ENCODE results near the gene RBX1.

The RBX1 gene

DNA sequence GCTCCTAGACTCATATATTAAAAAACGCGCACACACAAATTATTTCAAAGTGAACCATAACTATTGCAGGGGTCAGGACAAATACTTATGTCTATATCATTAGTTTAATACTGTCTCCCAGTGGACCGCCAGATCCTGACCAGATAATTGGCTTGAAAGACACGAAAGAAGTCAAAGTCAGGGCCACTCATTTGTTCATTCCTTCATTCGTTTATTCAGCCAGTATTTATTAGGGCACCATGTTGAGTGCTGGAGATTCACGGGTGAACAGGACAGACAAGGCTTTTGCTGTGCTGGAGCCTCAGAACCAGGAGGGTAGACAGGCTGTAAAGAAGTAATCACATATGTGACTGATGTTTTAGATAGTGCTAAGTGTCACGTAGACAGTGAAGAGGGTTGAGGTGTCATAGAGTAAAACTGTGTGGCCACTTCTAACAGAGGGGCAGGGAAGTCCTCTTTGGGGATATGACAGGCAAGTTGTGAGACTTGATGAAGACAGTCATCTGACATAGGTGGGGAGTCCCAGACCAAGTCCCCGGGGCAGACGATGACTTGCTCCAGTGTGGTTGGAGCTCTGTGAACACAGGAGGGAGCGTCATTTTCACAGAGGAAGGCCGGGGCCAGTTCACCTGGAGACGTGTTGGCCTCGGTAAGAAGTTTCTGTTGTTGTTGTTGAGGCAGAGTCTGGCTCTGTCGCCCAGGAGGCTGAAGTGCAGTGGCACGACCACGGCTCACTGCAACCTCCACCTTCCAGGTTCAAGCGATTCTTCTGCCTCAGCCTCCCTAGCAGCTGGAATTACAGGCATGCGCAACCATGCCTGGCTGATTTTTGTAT, 25.9 kb downstream of the RBX1 start:
- H2BK120ac ChIP-seq (ENCODE audit: low read depth, low read length): no peak overlapping the region
- H3K4ac ChIP-seq (ENCODE audit: low read depth in 1 of 2, low read length in 2 of 2): no peak overlapping the region
- H3K36me3 ChIP-seq (ENCODE audit: control insufficient read depth in 1 of 2, insufficient read depth in 2 of 2, low read depth in 1 of 2, low read length in 2 of 2): peaks cover 9 to 14% of the 10 kb centered on the region in 2 experiments
- no peak for DNase-seq
- H3K27me3 ChIP-seq (ENCODE audit: control insufficient read depth in 1 of 2, insufficient read depth in 1 of 2, low read length in 2 of 2): no peaks in the 10 kb centered on the region
- H3K9me3 ChIP-seq (ENCODE audit: control insufficient read depth, low read length): no peaks in the 10 kb centered on the region
- H3K4me2 ChIP-seq (ENCODE audit: low read length, poor library complexity, severe bottlenecking): no peak overlapping the region
- no peaks in the 10 kb centered on the region for H3K4me1 ChIP-seq (ENCODE audit: control insufficient read depth, insufficient read depth, low read depth, low read length)
- H2BK5ac ChIP-seq (ENCODE audit: low read depth, low read length, poor library complexity, severe bottlenecking): no peak overlapping the region
- H3K14ac ChIP-seq (ENCODE audit: low read length in 2 of 2): no peak overlapping the region
- no peak overlapping the region for H3K4me3 ChIP-seq (ENCODE audit: insufficient read depth in 1 of 2, low read depth in 1 of 2, low read length in 2 of 2)
- H2AK5ac ChIP-seq (ENCODE audit: low read length, severe bottlenecking): no peak overlapping the region
- no peak overlapping the region for H3K27ac ChIP-seq (ENCODE audit: low read length, poor library complexity, severe bottlenecking)
- H4K8ac ChIP-seq (ENCODE audit: low read length): no peak overlapping the region
- H3K18ac ChIP-seq (ENCODE audit: low read depth in 1 of 2, low read length in 2 of 2): no peak overlapping the region
- no peak overlapping the region for H2BK12ac ChIP-seq (ENCODE audit: low read length in 2 of 2)
- no peak overlapping the region for H3K9ac ChIP-seq (ENCODE audit: low read length)
- no peak overlapping the region for H2BK15ac ChIP-seq (ENCODE audit: low read depth, poor library complexity, severe bottlenecking)
- H4K91ac ChIP-seq (ENCODE audit: low read length): no peak overlapping the region
- no peak overlapping the region for H3K23ac ChIP-seq (ENCODE audit: low read length in 2 of 2)
- H3K79me1 ChIP-seq (replicated peaks; ENCODE audit: low read length, poor library complexity, severe bottlenecking): peaks cover 3% of the 10 kb centered on the region
- 95% methylated on average over 18 of the region's 18 CpGs for whole genome bisulfite sequencing
- no peak overlapping the region for H2AFZ ChIP-seq (ENCODE audit: low read depth, low read length)

DNA sequence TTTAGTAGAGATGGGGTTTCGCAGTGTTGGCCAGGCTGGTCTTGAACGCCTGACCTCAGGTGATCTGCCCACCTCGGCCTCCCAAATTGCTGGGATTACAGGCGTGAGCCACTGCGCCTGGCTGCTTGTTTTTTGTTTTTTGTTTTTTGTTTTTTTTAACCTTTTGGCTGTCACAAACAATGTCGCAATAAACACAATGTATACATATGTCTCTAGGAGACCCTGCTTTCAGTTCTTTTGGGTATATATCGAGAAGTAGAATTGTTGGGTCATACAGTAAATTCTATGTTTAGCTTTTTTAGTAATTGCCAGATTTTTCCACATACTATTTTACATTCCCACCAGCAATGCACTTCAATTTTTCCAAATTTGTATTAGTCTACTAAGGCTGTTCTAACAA, 28.0 kb downstream of the RBX1 start:
- Histone ChIP-seq H2AFZ (ENCODE audit: low read depth, low read length) (no peak overlapping the region), H3K4ac (ENCODE audit: low read depth in 1 of 2, low read length in 2 of 2) (no peak overlapping the region), H2BK12ac (ENCODE audit: low read length in 2 of 2) (no peak overlapping the region), H3K4me2 (ENCODE audit: low read length, poor library complexity, severe bottlenecking) (no peak overlapping the region), H3K9me3 (ENCODE audit: control insufficient read depth, low read length) (no peaks in the 10 kb centered on the region), H2BK5ac (ENCODE audit: low read depth, low read length, poor library complexity, severe bottlenecking) (no peak overlapping the region), H2AK5ac (ENCODE audit: low read length, severe bottlenecking) (no peak overlapping the region), H3K4me1 (ENCODE audit: control insufficient read depth, insufficient read depth, low read depth, low read length) (no peaks in the 10 kb centered on the region), H3K9ac (ENCODE audit: low read length) (no peak overlapping the region), H3K27ac (ENCODE audit: low read length, poor library complexity, severe bottlenecking) (no peak overlapping the region), H4K8ac (ENCODE audit: low read length) (no peak overlapping the region), H3K14ac (ENCODE audit: low read length in 2 of 2) (no peak overlapping the region), H2BK120ac (ENCODE audit: low read depth, low read length) (no peak overlapping the region), H2BK15ac (ENCODE audit: low read depth, poor library complexity, severe bottlenecking) (no peak overlapping the region), H3K4me3 (ENCODE audit: insufficient read depth in 1 of 2, low read depth in 1 of 2, low read length in 2 of 2) (no peak overlapping the region), H3K36me3 (ENCODE audit: control insufficient read depth in 1 of 2, insufficient read depth in 2 of 2, low read depth in 1 of 2, low read length in 2 of 2) (no peaks in the 10 kb centered on the region), H3K79me1 (replicated peaks; ENCODE audit: low read length, poor library complexity, severe bottlenecking) (no peaks in the 10 kb centered on the region), H3K18ac (ENCODE audit: low read depth in 1 of 2, low read length in 2 of 2) (no peak overlapping the region), H4K91ac (ENCODE audit: low read length) (no peak overlapping the region), H3K27me3 (ENCODE audit: control insufficient read depth in 1 of 2, insufficient read depth in 1 of 2, low read length in 2 of 2) (no peaks in the 10 kb centered on the region), H3K23ac (ENCODE audit: low read length in 2 of 2) (no peak overlapping the region)
- DNase-seq: no peak
- WGBS: 91% methylated on average over 3 of the region's 7 CpGs

- no peaks in the 10 kb centered on the region for H3K79me1 ChIP-seq (replicated peaks; ENCODE audit: low read length, poor library complexity, severe bottlenecking)
- no peak overlapping the region for H4K91ac ChIP-seq (ENCODE audit: low read length)
- H2BK15ac ChIP-seq (ENCODE audit: low read depth, poor library complexity, severe bottlenecking): no peak overlapping the region
- no peak overlapping the region for H2AK5ac ChIP-seq (ENCODE audit: low read length, severe bottlenecking)
- H2BK12ac ChIP-seq (ENCODE audit: low read length in 2 of 2): no peak overlapping the region
- H2BK5ac ChIP-seq (ENCODE audit: low read depth, low read length, poor library complexity, severe bottlenecking): no peak overlapping the region
- 100% methylated on average over 5 of the region's 8 CpGs for WGBS
- H3K36me3 ChIP-seq (ENCODE audit: control insufficient read depth in 1 of 2, insufficient read depth in 2 of 2, low read depth in 1 of 2, low read length in 2 of 2): no peaks in the 10 kb centered on the region
- DNase-seq: no peak
- no peak overlapping the region for H3K9ac ChIP-seq (ENCODE audit: low read length)
- H3K18ac ChIP-seq (ENCODE audit: low read depth in 1 of 2, low read length in 2 of 2): no peak overlapping the region
- no peaks in the 10 kb centered on the region for H3K27me3 ChIP-seq (ENCODE audit: control insufficient read depth in 1 of 2, insufficient read depth in 1 of 2, low read length in 2 of 2)
- H2BK120ac ChIP-seq (ENCODE audit: low read depth, low read length): no peak overlapping the region
- no peak overlapping the region for H4K8ac ChIP-seq (ENCODE audit: low read length)
- no peak overlapping the region for H2AFZ ChIP-seq (ENCODE audit: low read depth, low read length)
- no peak overlapping the region for H3K27ac ChIP-seq (ENCODE audit: low read length, poor library complexity, severe bottlenecking)
- H3K4me1 ChIP-seq (ENCODE audit: control insufficient read depth, insufficient read depth, low read depth, low read length): no peaks in the 10 kb centered on the region
- H3K4me2 ChIP-seq (ENCODE audit: low read length, poor library complexity, severe bottlenecking): no peak overlapping the region
- no peaks in the 10 kb centered on the region for H3K9me3 ChIP-seq (ENCODE audit: control insufficient read depth, low read length)
- H3K4ac ChIP-seq (ENCODE audit: low read depth in 1 of 2, low read length in 2 of 2): no peak overlapping the region
- H3K23ac ChIP-seq (ENCODE audit: low read length in 2 of 2): no peak overlapping the region
- no peak overlapping the region for H3K4me3 ChIP-seq (ENCODE audit: insufficient read depth in 1 of 2, low read depth in 1 of 2, low read length in 2 of 2)
- H3K14ac ChIP-seq (ENCODE audit: low read length in 2 of 2): no peak overlapping the region
Observed at GRCh38 chr22:40979871-40980270, 28.7 kb downstream of the RBX1 start.

- H3K36me3 ChIP-seq (ENCODE audit: control insufficient read depth in 1 of 2, insufficient read depth in 2 of 2, low read depth in 1 of 2, low read length in 2 of 2): no peaks in the 10 kb centered on the region
- no peak overlapping the region for H3K4me2 ChIP-seq (ENCODE audit: low read length, poor library complexity, severe bottlenecking)
- DNase-seq: no peak
- no peak overlapping the region for H3K27ac ChIP-seq (ENCODE audit: low read length, poor library complexity, severe bottlenecking)
- no peak overlapping the region for H2BK5ac ChIP-seq (ENCODE audit: low read depth, low read length, poor library complexity, severe bottlenecking)
- H4K91ac ChIP-seq (ENCODE audit: low read length): no peak overlapping the region
- no peaks in the 10 kb centered on the region for H3K27me3 ChIP-seq (ENCODE audit: control insufficient read depth in 1 of 2, insufficient read depth in 1 of 2, low read length in 2 of 2)
- H2AFZ ChIP-seq (ENCODE audit: low read depth, low read length): no peak overlapping the region
- no peak overlapping the region for H2AK5ac ChIP-seq (ENCODE audit: low read length, severe bottlenecking)
- H3K79me1 ChIP-seq (replicated peaks; ENCODE audit: low read length, poor library complexity, severe bottlenecking): no peaks in the 10 kb centered on the region
- H3K18ac ChIP-seq (ENCODE audit: low read depth in 1 of 2, low read length in 2 of 2): no peak overlapping the region
- no peak overlapping the region for H3K9ac ChIP-seq (ENCODE audit: low read length)
- no peak overlapping the region for H2BK120ac ChIP-seq (ENCODE audit: low read depth, low read length)
- H2BK12ac ChIP-seq (ENCODE audit: low read length in 2 of 2): no peak overlapping the region
- no peak overlapping the region for H3K4me3 ChIP-seq (ENCODE audit: insufficient read depth in 1 of 2, low read depth in 1 of 2, low read length in 2 of 2)
- H3K4me1 ChIP-seq (ENCODE audit: control insufficient read depth, insufficient read depth, low read depth, low read length): no peaks in the 10 kb centered on the region
- no peak overlapping the region for H3K23ac ChIP-seq (ENCODE audit: low read length in 2 of 2)
- H2BK15ac ChIP-seq (ENCODE audit: low read depth, poor library complexity, severe bottlenecking): no peak overlapping the region
- no peaks in the 10 kb centered on the region for H3K9me3 ChIP-seq (ENCODE audit: control insufficient read depth, low read length)
- H4K8ac ChIP-seq (ENCODE audit: low read length): no peak overlapping the region
- 89% methylated on average over 21 of the region's 21 CpGs for WGBS
- H3K4ac ChIP-seq (ENCODE audit: low read depth in 1 of 2, low read length in 2 of 2): no peak overlapping the region
- H3K14ac ChIP-seq (ENCODE audit: low read length in 2 of 2): no peak overlapping the region
Observed at GRCh38 chr22:40982482-40983385, 31.6 kb downstream of the RBX1 start.

All from mesenchymal stem cell (in vitro differentiated cells and primary cell).